HCT116 (cell line): ENCODE results near the gene SLC1A1.

Source experiments
- CTCF ChIP-seq, 3 experiments: fragments of 200-600 bp in 1 of 3; sonication (generic) in 1 of 3; IDR thresholded peaks in 2 of 3; conservative IDR thresholded peaks in 1 of 3; 2 replicates each; pipeline ENCODE4 v1.5.1; 2012 to 2017; ENCODE audit warnings: low read depth in 2 of 3, low read length in 2 of 3, antibody characterized with exemption in 1 of 3, borderline replicate concordance in 1 of 3, control low read depth in 1 of 3, mild to moderate bottlenecking in 1 of 3, mixed read lengths in 1 of 3, mixed run types in 1 of 3, moderate library complexity in 1 of 3; ENCODE audit not compliant: insufficient read depth in 1 of 3
- EZH2 ChIP-seq: fragments of 200-600 bp; sonication (generic); IDR thresholded peaks from 2 replicates; pipeline ENCODE4 v1.6.1; 2017; ENCODE audit warnings: antibody characterized with exemption, mixed run types
- EZH2phosphoT487 ChIP-seq: fragments of 200-600 bp; IDR thresholded peaks from 2 replicates; pipeline ENCODE4 v1.6.1; 2018; ENCODE audit warnings: antibody characterized with exemption, borderline replicate concordance
- FOSL1 ChIP-seq: IDR thresholded peaks from 2 replicates; pipeline ENCODE4 v1.6.1; 2012; ENCODE audit warnings: low read depth
- POLR2A ChIP-seq: IDR thresholded peaks from 2 replicates; pipeline ENCODE4 v1.7.0; 2011; ENCODE audit warnings: borderline replicate concordance; ENCODE audit not compliant: insufficient read depth, insufficient read length; ENCODE audit errors: extremely low read depth
- SIN3A ChIP-seq: IDR thresholded peaks from 2 replicates; pipeline ENCODE4 v1.6.1; 2012; ENCODE audit warnings: low read depth
- SP1 ChIP-seq: IDR thresholded peaks from 2 replicates; pipeline ENCODE4 v1.6.1; 2012; ENCODE audit warnings: low read depth
- ZFX ChIP-seq: fragments of 450-650 bp; IDR thresholded peaks from 2 replicates; pipeline ENCODE4 v1.6.1; 2017
- TF ChIP-seq, protein P1 (sequence below): IDR thresholded peaks from 2 replicates; pipeline ENCODE4 v1.6.1; 2012
- TF ChIP-seq, protein P2 (sequence below): IDR thresholded peaks from 2 replicates; pipeline ENCODE4 v1.6.1; 2012; ENCODE audit warnings: low read depth

DNA sequence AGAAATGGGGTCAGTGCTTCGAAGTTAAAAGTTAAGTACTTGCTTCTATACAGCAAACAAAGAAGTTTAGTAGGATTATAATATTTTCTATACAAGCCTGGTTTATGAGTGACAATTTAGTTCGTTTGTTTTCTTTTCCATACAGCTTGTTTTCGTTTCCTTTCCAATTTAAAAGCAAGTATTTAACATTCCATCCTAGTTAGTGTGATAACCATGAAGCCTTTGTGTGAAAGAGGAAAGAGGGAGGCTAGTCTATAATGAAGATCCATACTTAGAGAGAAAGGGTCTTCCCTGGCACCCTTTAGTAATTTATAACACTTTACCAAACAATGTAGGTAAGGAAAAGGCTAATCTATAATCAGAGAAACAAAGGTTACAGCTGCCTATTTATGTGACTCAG is 51.0 kb downstream of the SLC1A1 start:
- no peak for TF ChIP-seq ZFX
- no peak for TF ChIP-seq CTCF (IDR thresholded peaks at IDR 0.05 in 2 of 3, conservative IDR thresholded peaks at IDR 0.05 in 1 of 3; ENCODE audit: borderline replicate concordance in 1 of 3, insufficient read depth in 1 of 3, low read depth in 2 of 3, low read length in 2 of 3)
- TF ChIP-seq POLR2A: no peak
- no peak for TF ChIP-seq EZH2
- no peak for TF ChIP-seq SP1
- TF ChIP-seq SIN3A: no peak
- TF ChIP-seq, protein P1, sequence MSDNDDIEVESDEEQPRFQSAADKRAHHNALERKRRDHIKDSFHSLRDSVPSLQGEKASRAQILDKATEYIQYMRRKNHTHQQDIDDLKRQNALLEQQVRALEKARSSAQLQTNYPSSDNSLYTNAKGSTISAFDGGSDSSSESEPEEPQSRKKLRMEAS: no peak
- TF ChIP-seq FOSL1: no peak
- TF ChIP-seq, protein P2, sequence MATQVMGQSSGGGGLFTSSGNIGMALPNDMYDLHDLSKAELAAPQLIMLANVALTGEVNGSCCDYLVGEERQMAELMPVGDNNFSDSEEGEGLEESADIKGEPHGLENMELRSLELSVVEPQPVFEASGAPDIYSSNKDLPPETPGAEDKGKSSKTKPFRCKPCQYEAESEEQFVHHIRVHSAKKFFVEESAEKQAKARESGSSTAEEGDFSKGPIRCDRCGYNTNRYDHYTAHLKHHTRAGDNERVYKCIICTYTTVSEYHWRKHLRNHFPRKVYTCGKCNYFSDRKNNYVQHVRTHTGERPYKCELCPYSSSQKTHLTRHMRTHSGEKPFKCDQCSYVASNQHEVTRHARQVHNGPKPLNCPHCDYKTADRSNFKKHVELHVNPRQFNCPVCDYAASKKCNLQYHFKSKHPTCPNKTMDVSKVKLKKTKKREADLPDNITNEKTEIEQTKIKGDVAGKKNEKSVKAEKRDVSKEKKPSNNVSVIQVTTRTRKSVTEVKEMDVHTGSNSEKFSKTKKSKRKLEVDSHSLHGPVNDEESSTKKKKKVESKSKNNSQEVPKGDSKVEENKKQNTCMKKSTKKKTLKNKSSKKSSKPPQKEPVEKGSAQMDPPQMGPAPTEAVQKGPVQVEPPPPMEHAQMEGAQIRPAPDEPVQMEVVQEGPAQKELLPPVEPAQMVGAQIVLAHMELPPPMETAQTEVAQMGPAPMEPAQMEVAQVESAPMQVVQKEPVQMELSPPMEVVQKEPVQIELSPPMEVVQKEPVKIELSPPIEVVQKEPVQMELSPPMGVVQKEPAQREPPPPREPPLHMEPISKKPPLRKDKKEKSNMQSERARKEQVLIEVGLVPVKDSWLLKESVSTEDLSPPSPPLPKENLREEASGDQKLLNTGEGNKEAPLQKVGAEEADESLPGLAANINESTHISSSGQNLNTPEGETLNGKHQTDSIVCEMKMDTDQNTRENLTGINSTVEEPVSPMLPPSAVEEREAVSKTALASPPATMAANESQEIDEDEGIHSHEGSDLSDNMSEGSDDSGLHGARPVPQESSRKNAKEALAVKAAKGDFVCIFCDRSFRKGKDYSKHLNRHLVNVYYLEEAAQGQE: no peak
- no peak for TF ChIP-seq EZH2phosphoT487
